Astrocyte (in vitro differentiated cells and primary cell): ENCODE data around the gene CNTNAP5. TPM values are rescaled to one million over a fixed set of nuclear protein-coding genes. Genes with fewer than 3 reads are reported as not detected.

Experiments used
- DNase-seq: peaks from one replicate; pipeline ENCODE4 v3.0.0-alpha.2; 2010; ENCODE audit warnings: low read depth
- FAIRE-seq: peaks from 2 replicates; lab custom pipeline; 2011; peaks lifted over from hg19 to GRCh38; lab: Jason Lieb, UNC
- H2AFZ ChIP-seq: 2 replicates; pipeline ENCODE4 v1.6.0; 2012; ENCODE audit warnings: low read depth, low read length, inconsistent platforms
- H3K27ac ChIP-seq: 2 replicates; pipeline ENCODE4 v1.5.1; 2011; ENCODE audit warnings: low read depth, low read length, inconsistent platforms
- H3K27me3 ChIP-seq: 2 replicates; pipeline ENCODE4 v1.6.0; 2011; ENCODE audit warnings: low read length, inconsistent platforms; ENCODE audit not compliant: insufficient read depth
- H3K36me3 ChIP-seq: 2 replicates; pipeline ENCODE4 v1.5.1; 2011; ENCODE audit warnings: low read length, inconsistent platforms; ENCODE audit not compliant: insufficient read depth
- H3K4me1 ChIP-seq: 2 replicates; pipeline ENCODE4 v1.5.1; 2011; ENCODE audit warnings: low read length, inconsistent platforms; ENCODE audit not compliant: insufficient read depth
- H3K4me2 ChIP-seq: 2 replicates; pipeline ENCODE4 v1.6.0; 2012; ENCODE audit warnings: low read length, inconsistent platforms
- H3K4me3 ChIP-seq: 2 replicates; pipeline ENCODE4 v1.5.1; 2011; ENCODE audit warnings: low read depth, mild to moderate bottlenecking, low read length, inconsistent platforms; ENCODE audit not compliant: insufficient read depth
- H3K79me2 ChIP-seq: 2 replicates; pipeline ENCODE4 v1.6.0; 2012; ENCODE audit warnings: mild to moderate bottlenecking, low read length, inconsistent platforms; ENCODE audit not compliant: insufficient read depth
- H3K9ac ChIP-seq: 2 replicates; pipeline ENCODE4 v1.6.0; 2012; ENCODE audit warnings: mild to moderate bottlenecking, low read length, inconsistent platforms
- H3K9me3 ChIP-seq: 2 replicates; pipeline ENCODE4 v1.5.1; 2012; ENCODE audit warnings: low read depth, mild to moderate bottlenecking, low read length, inconsistent platforms; ENCODE audit not compliant: insufficient read depth
- H4K20me1 ChIP-seq: 2 replicates; pipeline ENCODE4 v1.6.0; 2012; ENCODE audit warnings: low read length, inconsistent platforms; ENCODE audit not compliant: insufficient read depth
- H3K27ac Mint-ChIP-seq: one replicate; pipeline ENCODE4 v1.8.0; 2021; ENCODE audit warnings: mild to moderate bottlenecking, mixed read lengths; ENCODE audit not compliant: unreplicated experiment
- H3K27me3 Mint-ChIP-seq: one replicate; pipeline ENCODE4 v1.8.0; 2021; ENCODE audit warnings: low read depth, mixed read lengths; ENCODE audit not compliant: unreplicated experiment
- H3K36me3 Mint-ChIP-seq: one replicate; pipeline ENCODE4 v1.8.0; 2021; ENCODE audit warnings: low read depth, mixed read lengths; ENCODE audit not compliant: unreplicated experiment
- H3K4me1 Mint-ChIP-seq: one replicate; pipeline ENCODE4 v1.8.0; 2021; ENCODE audit warnings: low read depth, mixed read lengths; ENCODE audit not compliant: unreplicated experiment
- H3K4me3 Mint-ChIP-seq: one replicate; pipeline ENCODE4 v1.8.0; 2021; ENCODE audit warnings: mild to moderate bottlenecking, moderate library complexity, mixed read lengths; ENCODE audit not compliant: unreplicated experiment
- H3K9me3 Mint-ChIP-seq: one replicate; pipeline ENCODE4 v1.8.0; 2021; ENCODE audit warnings: mild to moderate bottlenecking, mixed read lengths; ENCODE audit not compliant: unreplicated experiment
- CTCF ChIP-seq: IDR thresholded peaks from 2 replicates; pipeline ENCODE4 v1.5.1; 2011; ENCODE audit warnings: low read depth, mild to moderate bottlenecking, inconsistent platforms, low read length, moderate library complexity; ENCODE audit not compliant: insufficient read depth
- EZH2 ChIP-seq: IDR thresholded peaks from 2 replicates; pipeline ENCODE4 v1.6.1; 2012; ENCODE audit warnings: mild to moderate bottlenecking, low read length, inconsistent platforms; ENCODE audit not compliant: insufficient read depth
- total RNA-seq: library from RNA; stranded (reverse); gene quantifications from 2 replicates; pipeline ENCODE4 v1.2.1, GENCODE V29; 2021

The CNTNAP5 gene
- total RNA-seq, 1 donor from 2014 or later, result 0.30 TPM

- H3K9me3 ChIP-seq, result no peaks in the 10 kb centered on the region
- H3K27ac Mint-ChIP-seq, result no peak overlapping the region
- no peaks in the 10 kb centered on the region for H4K20me1 ChIP-seq
- no peaks in the 10 kb centered on the region for H3K36me3 Mint-ChIP-seq
- H3K4me2 ChIP-seq, result no peak overlapping the region
- H3K36me3 ChIP-seq, result no peaks in the 10 kb centered on the region
- H3K27me3 ChIP-seq, result no peaks in the 10 kb centered on the region
- no peaks in the 10 kb centered on the region for H3K79me2 ChIP-seq
- H3K4me3 ChIP-seq, result no peak overlapping the region
- no peak overlapping the region for H3K9ac ChIP-seq
- H3K27me3 Mint-ChIP-seq, result no peaks in the 10 kb centered on the region
- DNase-seq, result no peak
- H2AFZ ChIP-seq, result no peak overlapping the region
- peaks cover 4% of the 10 kb centered on the region for H3K9me3 Mint-ChIP-seq
- H3K4me3 Mint-ChIP-seq, result no peak overlapping the region
- FAIRE-seq, result no peak
- H3K4me1 Mint-ChIP-seq, result peaks cover 8% of the 10 kb centered on the region
- no peaks in the 10 kb centered on the region for H3K4me1 ChIP-seq
- TF ChIP-seq EZH2, result no peak
- TF ChIP-seq CTCF, result no peak
- H3K27ac ChIP-seq, result no peak overlapping the region
Observed at GRCh38 chr2:124524155-124524915, 499.2 kb downstream of the CNTNAP5 start.

GRCh38 chr2:124526221-124526620 lies 501.1 kb downstream of the CNTNAP5 start:
- Mint-ChIP-seq H3K4me3 (no peak overlapping the region), H3K27ac (no peak overlapping the region), H3K4me1 (no peaks in the 10 kb centered on the region), H3K27me3 (no peaks in the 10 kb centered on the region), H3K9me3 (peaks cover 4% of the 10 kb centered on the region), H3K36me3 (no peaks in the 10 kb centered on the region)
- Histone ChIP-seq H3K9ac (no peak overlapping the region), H3K4me1 (no peaks in the 10 kb centered on the region), H2AFZ (no peak overlapping the region), H3K4me2 (no peak overlapping the region), H3K27ac (no peak overlapping the region), H3K79me2 (no peaks in the 10 kb centered on the region), H3K36me3 (no peaks in the 10 kb centered on the region), H3K27me3 (no peaks in the 10 kb centered on the region), H4K20me1 (no peaks in the 10 kb centered on the region), H3K9me3 (no peaks in the 10 kb centered on the region), H3K4me3 (no peak overlapping the region)
- FAIRE-seq, result no peak
- no peak for DNase-seq
- TF ChIP-seq CTCF, result no peak

GRCh38 chr2:124530203-124530602 lies 505.1 kb downstream of the CNTNAP5 start:
- H3K36me3 ChIP-seq, result no peaks in the 10 kb centered on the region
- Mint-ChIP-seq H3K9me3 (peaks cover 3% of the 10 kb centered on the region), H3K4me1 (no peaks in the 10 kb centered on the region), H3K36me3 (no peaks in the 10 kb centered on the region), H3K27me3 (peaks cover 4% of the 10 kb centered on the region), H3K27ac (no peak overlapping the region), H3K4me3 (no peak overlapping the region)
- no peaks in the 10 kb centered on the region for H3K9me3 ChIP-seq
- no peaks in the 10 kb centered on the region for H3K79me2 ChIP-seq
- no peak overlapping the region for H3K9ac ChIP-seq
- H2AFZ ChIP-seq, result no peak overlapping the region
- no peak overlapping the region for H3K27ac ChIP-seq
- FAIRE-seq (no peak), DNase-seq (no peak)
- H3K4me1 ChIP-seq, result no peaks in the 10 kb centered on the region
- no peaks in the 10 kb centered on the region for H3K27me3 ChIP-seq
- H3K4me3 ChIP-seq, result no peak overlapping the region
- TF ChIP-seq CTCF (no peak), EZH2 (no peak)
- H4K20me1 ChIP-seq, result no peaks in the 10 kb centered on the region
- H3K4me2 ChIP-seq, result no peak overlapping the region
